ENCODE measurements around the gene PIK3R6.

PIK3R6 gene

DNA sequence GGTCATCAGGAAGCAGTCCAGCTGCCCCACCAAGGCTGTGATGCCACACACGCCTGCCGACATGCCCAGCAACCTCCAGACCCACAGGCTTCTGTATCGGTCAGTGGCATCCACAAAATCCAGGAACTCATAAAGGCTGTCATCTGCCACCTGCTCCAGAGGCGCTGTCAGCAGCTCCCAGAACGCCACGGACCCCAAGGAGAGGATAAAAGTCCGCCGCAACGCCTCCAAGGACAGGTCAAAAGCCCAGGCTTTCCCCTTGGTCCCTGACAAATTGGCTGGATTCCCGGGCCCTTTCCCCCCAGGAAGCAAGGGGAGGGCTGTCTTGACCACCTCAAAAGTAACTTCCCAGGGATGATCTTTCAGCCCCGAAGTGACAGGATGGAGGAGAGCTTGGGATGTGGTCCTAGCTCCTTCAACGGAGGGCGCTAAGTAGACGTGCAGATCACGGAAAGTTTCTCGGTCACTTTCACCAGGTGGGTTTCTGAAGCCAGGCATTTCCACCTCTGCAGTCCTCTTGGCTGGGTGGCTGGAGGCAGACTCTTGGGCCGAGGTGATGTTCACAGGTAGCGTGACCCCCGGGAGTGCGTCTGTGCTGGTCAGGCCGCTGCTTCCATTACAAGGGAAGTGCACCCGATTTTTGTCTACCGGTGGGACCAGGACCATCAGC lies 69.2 kb downstream of the PIK3R6 start:
- DNase-seq (ENCODE audit: low read depth, low spot score): no peak

DNA sequence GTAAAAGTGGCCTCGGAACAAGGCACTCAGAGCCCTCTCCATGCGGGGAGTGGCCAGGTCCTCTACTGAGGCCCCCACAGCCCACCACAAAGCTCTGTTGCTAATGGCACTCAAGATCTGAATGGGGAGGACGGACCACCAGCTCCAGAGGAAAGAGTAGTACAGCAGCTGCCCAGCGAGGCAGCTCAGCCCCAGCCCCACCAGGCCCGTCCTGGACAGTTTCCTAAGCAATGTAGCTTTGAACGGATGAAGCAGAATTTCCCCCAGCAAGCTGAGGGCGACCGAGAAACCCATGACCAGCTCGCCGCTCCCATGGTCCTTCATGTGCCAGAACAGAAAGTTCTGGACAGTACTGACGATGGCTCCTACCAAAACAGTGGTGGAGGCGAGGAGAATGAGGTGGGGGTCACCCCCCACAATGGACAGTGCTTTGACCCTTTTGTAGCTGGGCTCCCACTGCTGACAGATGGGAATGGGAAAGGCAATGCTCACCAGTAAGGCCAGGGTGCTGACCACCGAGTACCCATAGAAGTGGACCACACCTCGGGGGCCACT lies 69.8 kb downstream of the PIK3R6 start:
- DNase-seq (ENCODE audit: low read depth, low spot score): no peak

GRCh38 chr17:8794636-8795035 lies 72.8 kb downstream of the PIK3R6 start:
- DNase-seq (ENCODE audit: low read depth, low spot score): no peak

- DNase-seq (ENCODE audit: low read depth, low spot score): no peak
Observed at GRCh38 chr17:8793649-8794048, 73.8 kb downstream of the PIK3R6 start.

GRCh38 chr17:8792646-8793045 lies 74.8 kb downstream of the PIK3R6 start:
- no peak for DNase-seq (ENCODE audit: low read depth, low spot score)

- no peak for DNase-seq (ENCODE audit: low read depth, low spot score)
Observed at GRCh38 chr17:8791910-8792270, 75.6 kb downstream of the PIK3R6 start.

DNA sequence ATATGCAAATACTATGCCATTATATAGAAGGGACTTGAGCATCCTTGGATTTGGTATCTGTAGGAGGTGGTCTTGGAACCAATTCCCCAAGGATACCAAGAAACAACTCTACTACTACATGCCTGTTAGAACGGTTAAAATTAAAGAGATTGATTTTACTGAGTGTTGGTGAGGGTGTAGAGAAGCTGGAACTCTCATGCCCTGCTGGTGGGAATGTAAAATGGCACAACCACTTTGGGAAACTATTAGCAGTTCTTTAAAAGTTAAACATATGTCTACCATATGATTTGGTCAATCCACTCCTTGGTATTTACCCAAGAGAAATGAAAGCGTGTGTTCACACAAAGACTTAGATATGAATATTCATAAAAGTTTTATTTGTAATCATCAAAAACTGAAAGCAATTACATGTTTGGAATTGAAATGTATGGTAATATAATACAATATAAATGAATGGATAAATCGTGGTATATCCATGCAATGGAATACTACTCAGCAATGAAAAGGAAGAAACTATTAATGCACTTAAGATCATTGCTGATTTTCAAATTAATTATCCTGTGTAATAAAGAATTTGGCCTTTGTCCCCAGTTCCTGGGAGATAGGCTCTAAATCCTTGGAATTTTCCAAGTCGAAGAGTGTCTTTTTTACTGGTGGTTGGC lies 76.1 kb downstream of the PIK3R6 start:
- DNase-seq (ENCODE audit: low read depth, low spot score): no peak

GRCh38 chr17:8789743-8790142 lies 77.7 kb downstream of the PIK3R6 start:
- DNase-seq (ENCODE audit: low read depth, low spot score): no peak

DNA sequence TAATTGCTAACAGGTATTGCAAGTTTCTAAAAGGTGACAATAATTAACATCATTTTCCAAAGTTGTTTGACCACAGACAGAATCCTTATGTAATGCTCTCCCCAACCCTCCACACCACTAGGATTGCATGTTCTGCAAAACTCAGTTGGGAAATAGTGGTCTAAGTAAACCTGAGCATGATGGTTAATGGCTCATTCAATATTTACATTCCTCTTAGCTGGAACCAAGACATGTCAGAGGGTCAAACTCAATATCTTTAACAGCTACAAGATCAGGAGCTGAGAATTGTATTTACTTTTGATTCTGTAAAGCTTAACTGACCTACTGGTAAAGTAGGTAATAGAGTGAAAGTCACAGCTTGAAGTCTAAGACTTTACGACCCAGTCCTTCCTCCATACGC lies 78.5 kb downstream of the PIK3R6 start:
- DNase-seq (ENCODE audit: low read depth, low spot score): no peak

GRCh38 chr17:8785547-8786413 lies 81.7 kb downstream of the PIK3R6 start:
- DNase-seq (ENCODE audit: low read depth, low spot score): peak; percentile 61

DNA sequence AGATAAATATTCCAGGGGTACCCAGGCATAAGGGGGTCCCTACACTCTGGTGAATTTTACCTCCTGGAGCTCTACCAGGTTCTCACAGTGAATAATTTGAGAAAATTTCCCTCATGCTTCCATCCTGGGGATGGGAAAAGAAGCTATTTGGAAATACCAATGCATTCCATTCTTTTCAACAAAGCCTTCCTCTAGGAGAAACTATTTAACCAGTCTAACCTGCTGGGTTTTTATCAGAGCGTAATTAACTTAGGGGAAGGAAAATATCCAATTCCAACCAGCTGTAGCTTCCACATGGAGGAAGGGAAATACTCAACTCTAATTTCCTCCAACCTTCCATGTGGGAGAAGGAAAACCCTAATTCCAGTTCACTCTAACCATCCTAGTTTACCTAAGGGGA lies 85.3 kb downstream of the PIK3R6 start:
- no peak for DNase-seq (ENCODE audit: low read depth, low spot score)

DNA sequence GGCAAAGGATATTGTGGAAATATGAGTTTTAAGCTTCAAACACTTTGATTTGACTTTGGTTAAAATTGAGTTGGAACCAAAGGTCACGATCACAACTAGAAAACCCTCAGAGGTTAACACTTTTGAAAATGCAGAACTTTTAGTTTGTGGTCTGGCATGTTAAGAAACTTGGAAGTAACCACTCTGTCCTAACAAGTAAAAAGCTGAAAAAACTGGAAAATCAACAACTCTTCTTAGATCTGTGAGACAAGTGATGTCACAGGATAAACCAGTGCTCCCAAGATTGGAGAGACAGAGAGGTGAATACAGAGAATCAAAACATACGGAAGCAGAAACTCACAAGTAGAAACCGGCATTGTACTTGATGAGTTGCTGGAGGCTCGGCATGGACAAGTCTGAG lies 85.7 kb downstream of the PIK3R6 start:
- no peak for DNase-seq (ENCODE audit: low read depth, low spot score)

GRCh38 chr17:8776881-8777280 lies 90.6 kb downstream of the PIK3R6 start:
- no peak for DNase-seq (ENCODE audit: low read depth, low spot score)

GRCh38 chr17:8776248-8776647 lies 91.2 kb downstream of the PIK3R6 start:
- DNase-seq (ENCODE audit: low read depth, low spot score): no peak

DNA sequence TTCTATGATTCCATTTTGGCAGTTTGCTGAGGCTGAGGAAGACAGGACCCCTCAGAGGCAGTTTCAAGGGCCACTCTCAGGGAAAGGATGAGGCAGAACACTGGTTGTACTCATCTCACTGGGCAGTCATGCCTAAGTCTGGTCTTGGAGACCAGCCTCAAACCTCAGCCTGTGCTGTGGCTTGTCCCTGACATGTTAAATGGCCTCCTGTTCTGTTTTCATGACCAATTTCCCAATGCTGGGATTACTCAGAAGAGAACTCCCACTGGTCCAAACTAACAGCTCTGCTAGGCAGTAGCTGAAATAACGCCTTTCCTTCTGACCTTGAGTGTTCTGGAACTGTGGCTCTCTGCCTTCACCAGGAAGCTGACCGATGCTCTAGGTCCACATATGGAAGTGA lies 100.7 kb downstream of the PIK3R6 start:
- DNase-seq (ENCODE audit: low read depth, low spot score): no peak

DNA sequence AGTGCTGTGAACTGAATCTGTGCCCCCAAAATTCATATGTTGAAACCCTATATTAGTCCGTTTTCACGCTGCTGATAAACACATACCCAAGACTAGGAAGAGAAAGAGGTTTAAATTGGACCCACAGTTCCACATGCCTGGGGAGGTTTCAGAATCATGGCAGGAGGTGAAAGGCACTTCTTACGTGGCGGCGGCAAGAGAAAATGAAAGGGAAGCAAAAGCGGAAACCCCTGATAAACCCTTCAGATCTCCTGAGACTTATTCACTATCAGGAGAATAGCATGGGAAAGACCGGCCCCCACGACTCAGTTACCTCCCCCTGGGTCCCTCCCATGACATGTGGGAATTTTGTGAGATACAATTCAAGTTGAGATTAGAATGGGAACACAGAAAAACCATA lies 105.5 kb downstream of the PIK3R6 start:
- DNase-seq (ENCODE audit: low read depth, low spot score): no peak

DNA sequence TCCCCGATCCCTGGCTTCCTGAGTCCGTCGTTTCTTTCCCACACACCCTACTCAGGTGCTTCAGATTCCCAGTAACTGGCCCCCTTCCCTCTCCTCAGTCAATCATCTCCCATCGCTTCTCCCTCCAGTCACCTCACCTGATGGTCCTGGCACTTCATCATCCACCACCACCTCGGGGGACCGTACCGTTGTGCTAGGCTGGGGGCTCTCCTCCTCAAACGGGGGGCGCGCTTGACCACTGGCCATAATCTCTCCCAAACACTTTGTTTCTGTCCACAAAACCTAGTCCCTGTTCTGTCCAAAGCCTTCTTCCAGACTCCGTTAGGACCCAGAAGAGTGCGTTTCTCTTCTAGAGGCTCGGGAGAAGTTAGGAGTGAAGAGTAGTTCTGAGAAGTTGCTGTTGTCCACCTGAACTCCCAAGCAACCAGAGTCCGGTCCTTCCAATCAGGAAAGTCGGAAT lies 109.3 kb downstream of the PIK3R6 start, which contains the start of gene SPDYE4:
SPDYE4 (minus strand) TSS at position 410 of the 460 bp plus-strand sequence; CDS start at position 246, 164 bp downstream.
- no peak for DNase-seq (ENCODE audit: low read depth, low spot score)

- DNase-seq (ENCODE audit: low read depth, low spot score): no peak
Observed at GRCh38 chr17:8757189-8757588, 110.3 kb downstream of the PIK3R6 start.

DNA sequence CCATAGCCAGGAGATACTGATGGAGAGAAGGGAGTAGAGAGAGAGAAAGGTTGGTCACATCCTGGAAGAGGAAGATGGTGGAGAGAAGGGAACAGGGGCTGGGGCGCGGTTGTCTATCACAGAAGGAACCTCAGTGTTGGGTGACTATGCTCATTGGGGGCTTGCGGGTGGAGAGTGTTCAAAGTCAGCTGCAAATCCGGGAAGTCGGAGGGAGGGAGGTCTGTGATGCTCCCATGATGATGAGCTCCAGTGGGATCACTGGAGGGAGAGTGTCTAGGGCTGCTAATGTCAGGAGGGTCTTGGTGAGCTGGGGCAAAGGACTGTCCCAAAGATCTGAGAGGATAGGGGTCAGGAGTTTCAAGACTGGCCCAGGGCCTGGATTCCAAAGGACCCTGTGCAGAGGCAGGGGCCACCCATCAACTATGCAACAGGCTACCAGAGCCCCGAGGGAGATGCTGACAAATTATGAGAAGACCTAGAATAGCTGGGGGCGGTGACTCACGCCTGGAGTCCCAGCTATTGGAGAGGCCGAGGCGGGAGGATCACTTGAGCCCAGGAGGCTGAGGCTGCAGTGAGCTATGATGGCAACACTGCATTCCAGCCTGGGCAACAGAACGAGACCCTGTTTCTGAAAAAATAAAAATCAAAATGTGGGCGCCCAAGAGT lies 111.8 kb downstream of the PIK3R6 start:
- DNase-seq (ENCODE audit: low read depth, low spot score): no peak

GRCh38 chr17:8754890-8755289 lies 112.6 kb downstream of the PIK3R6 start:
- no peak for DNase-seq (ENCODE audit: low read depth, low spot score)

GRCh38 chr17:8753976-8754440 lies 113.5 kb downstream of the PIK3R6 start:
- DNase-seq (ENCODE audit: low read depth, low spot score): peak; percentile 40
